CD1c-positive myeloid dendritic cell (primary cell): ENCODE data around the gene ANKRD39.
A peak's percentile ranks its signal among the peaks of the same experiment; 100 is the strongest.

Source experiments
- DNase-seq: peaks from one replicate; pipeline ENCODE4 v3.0.0-alpha.2; 2016; ENCODE audit errors: extremely low spot score

The ANKRD39 gene

GRCh38 chr2:96826546-96827278 is 31.1 kb downstream of the ANKRD39 start:
- DNase-seq: no peak

DNA sequence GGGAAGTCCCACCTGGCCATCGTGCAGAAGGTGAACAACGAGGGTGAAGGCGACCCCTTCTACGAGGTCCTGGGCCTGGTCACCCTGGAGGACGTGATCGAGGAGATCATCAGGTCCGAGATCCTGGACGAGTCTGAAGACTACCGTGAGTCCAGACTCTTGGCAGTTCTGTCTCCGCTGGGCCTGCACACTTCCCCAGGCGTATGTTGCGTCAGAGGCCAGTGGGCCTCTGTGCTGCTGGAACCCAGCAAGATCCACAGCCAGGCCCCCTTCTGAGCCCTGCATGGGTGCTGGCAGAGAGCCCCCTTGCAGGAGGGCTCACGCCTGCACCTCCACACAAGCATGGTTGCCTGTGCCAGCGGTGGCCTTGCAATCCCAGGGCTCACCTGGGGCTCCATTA is 32.8 kb downstream of the ANKRD39 start:
- DNase-seq: no peak

DNA sequence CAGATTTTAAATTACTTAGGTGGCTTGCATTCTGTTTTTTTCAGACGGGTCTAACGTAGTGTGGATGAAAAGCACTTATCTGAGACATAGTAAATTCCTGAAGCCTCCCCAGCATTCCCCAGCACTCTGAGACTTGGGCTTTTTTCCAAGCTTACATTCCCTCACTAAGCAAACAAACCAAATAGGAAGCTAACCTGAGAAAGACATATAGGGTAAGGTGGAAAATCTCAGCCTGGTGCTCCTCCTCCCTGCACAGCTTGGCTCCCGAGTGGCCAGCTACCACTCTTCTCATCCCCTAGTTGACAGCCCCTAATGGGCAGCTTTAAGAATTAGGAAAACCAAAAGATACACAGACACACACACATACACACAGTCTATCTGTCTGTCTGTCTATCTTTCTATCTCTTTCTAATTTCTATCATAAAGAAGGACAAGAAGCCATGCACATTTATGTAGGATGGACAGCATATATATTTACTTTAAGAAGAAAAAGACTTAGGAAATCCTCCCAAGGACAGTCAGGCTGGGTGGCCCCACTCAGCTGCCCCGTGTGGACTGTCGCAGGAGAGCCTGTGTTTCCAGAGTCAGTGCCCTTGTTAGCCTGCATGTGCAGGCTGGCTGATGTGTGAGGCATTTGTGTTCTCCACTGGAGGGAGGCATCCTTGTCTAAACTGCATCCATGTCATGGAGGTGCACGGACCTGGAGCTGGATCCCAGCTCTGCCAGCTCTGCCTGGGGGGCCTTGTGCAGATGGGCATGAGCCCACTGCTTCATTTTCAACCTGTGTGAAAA is 33.5 kb downstream of the ANKRD39 start:
- DNase-seq: no peak

DNA sequence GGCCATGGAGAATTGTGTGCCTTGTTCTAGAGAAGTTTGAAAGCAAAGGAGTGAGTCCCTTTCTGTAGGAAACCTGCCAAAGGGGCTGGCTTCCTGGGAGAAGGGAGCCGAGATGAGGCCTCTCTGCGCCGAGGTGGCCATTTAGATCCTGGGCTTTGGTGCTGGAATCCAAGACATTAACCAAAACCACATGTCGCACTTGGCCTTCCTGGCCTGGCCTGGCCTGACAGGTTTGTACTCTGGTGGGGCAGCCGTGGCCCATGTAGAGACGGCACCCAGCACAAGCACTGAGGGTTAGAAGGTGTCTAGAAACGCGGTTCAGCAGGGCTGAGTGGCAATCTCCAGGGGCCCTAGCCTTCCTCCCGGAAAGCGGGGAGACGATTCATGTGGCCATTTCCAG is 34.6 kb downstream of the ANKRD39 start:
- DNase-seq: no peak

- DNase-seq: no peak
Observed at GRCh38 chr2:96822786-96823185, 35.0 kb downstream of the ANKRD39 start.

DNA sequence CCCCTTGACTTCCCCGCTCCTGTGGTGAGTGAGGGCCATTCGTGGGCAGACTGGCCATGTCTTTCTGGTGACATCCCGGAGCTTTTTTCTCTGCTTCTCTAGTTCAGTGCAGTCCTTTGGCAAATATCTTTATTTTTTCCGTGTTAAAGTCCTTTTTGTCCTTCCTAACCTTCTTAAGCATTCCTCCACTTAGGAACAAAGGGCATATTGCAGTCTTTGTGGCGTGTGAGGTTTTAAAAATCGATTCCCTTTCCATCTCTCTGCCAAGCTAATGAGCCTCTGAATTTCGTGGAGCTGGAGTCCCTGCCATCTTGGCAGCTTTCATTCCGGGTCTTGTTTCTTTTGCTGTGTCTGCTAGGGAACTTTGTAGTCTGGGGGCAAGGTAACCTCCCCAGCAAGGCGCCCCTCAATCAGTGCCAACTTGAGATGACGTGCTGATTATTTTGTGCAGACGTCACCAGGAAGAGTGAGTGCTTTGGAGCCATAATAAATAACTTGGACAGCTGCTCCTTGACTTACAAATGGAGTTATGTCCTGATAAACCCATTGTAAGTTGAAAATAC is 36.6 kb downstream of the ANKRD39 start:
- DNase-seq: no peak

- DNase-seq: no peak
Observed at GRCh38 chr2:96819876-96820511, 37.8 kb downstream of the ANKRD39 start.

- DNase-seq: no peak
Observed at GRCh38 chr2:96819128-96819875, 38.5 kb downstream of the ANKRD39 start.

- no peak for DNase-seq
Observed at GRCh38 chr2:96817882-96818281, 39.9 kb downstream of the ANKRD39 start.

GRCh38 chr2:96816836-96817702 is 40.7 kb downstream of the ANKRD39 start:
- no peak for DNase-seq

DNA sequence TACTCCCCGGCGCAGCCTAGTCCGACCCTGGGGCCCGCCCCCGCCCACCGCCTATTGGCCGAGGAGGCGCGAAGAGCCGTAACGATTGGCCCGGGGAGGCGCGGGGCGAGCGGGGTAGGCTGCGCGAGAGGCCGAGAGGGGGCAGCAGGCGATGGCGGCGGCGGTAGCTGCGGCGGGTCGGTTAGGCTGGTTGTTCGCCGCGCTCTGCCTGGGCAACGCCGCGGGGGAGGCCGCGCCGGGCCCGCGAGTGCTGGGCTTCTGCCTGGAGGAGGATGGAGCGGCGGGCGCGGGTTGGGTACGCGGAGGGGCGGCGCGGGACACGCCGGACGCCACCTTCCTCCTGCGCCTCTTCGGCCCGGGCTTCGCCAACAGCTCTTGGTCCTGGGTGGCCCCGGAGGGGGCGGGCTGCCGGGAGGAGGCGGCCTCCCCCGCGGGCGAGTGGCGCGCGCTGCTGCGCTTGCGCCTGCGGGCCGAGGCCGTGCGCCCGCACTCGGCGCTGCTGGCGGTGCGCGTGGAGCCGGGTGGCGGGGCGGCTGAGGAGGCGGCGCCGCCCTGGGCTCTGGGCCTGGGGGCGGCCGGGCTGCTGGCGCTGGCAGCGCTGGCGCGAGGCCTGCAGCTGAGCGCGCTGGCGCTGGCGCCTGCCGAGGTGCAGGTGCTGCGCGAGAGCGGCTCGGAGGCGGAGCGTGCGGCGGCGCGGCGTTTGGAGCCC is 41.5 kb downstream of the ANKRD39 start, which contains the start of gene CNNM3:
Gene CNNM3 (plus strand): TSS at position 142 of the 709 bp plus-strand sequence. CDS start 10 bp downstream, at position 152.
- DNase-seq: peak; percentile 97

- peak; percentile 6 for DNase-seq
Observed at GRCh38 chr2:96815326-96816126, 42.3 kb downstream of the ANKRD39 start.

- no peak for DNase-seq
Observed at GRCh38 chr2:96813656-96814055, 44.2 kb downstream of the ANKRD39 start.

GRCh38 chr2:96811917-96812316 is 45.9 kb downstream of the ANKRD39 start:
- DNase-seq: no peak

DNA sequence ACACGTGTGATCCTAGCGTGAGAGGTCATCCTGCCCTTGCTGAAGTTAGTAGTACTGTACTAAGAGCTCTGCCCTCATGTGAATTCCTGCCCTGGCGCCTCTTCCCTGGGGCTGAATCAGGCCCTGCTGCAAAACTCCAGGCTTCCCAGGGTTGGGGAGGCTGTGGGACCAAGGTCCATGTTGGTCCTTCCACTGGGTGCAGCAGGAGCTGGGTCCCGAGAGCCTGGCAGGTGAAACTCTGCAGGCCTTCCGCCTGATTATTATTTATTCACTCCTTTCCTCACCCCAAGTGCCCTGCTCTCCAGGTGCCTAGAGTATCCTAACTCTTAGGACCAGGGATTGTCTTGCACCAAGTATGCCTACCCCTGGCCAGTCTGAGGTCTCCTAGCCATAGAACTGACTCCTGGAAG is 47.0 kb downstream of the ANKRD39 start:
- no peak for DNase-seq

DNA sequence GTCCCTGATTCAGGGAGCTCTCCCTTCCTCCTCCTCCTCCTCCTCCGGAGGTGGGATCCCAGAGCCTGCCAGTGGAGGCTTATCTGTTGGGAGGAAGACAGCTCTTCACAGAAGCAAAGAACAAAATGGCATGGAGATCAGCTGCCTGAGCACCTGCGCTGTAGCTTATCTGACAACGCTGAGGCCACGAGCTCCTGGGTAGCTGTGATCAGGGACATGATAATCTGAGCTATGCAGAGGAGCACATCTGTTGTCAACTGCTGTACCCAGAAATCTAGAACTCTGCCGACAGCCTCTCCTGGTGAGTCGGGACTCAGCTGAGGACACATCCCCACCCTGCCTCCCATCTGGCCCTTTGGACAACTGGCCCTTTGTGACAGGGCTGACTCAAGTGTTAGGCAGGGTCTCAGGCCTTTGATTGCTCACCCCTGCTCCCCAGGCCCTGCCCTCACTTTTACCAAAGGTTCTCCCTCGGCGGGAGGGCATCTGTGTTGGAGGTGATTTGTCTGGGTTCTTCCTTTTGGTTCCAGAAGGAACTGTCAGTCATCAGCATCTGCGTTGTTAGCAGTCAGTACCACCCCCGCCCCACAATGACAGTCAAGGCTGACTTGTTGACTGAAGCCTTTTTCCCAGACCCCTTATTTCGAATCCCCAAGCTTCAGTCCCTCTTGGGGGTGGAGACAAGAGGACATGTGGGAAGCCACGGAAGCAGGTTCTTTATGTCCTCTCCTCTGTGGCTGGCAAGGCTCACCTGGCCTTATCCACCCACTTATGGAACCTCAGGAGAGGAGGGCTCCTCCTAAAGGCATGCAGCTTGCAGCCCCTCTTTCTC is 47.6 kb downstream of the ANKRD39 start:
- DNase-seq: no peak

DNA sequence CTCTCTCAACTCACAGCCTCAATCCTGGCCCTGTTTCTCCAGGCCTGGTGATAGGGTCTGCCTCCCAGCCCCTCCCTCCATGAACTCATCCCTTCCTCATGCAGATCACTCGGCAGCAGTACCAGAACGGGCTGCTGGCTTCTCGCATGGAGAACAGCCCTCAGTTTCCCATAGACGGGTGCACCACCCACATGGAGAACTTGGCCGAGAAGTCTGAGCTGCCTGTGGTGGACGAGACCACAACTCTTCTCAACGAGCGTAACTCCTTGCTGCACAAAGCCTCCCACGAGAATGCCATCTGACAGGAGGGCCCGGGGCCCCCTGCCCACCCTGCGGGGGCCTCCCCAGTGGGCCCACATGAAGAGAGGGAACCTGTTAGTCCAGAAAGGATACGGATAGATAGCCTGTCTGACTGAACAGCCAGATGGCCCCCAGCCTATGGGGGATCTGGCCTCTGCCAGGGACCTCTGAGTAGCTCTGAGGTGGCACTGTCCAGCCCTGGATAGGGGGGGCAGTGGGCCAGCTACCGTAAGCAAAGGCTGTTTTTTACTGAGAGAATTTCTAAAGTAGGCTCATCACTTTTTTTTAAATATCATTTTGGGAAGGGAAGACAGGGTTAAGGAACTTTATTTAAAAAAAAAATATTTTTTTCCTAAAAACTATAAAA is 48.5 kb downstream of the ANKRD39 start:
- no peak for DNase-seq
